Fibroblast of lung (primary cell): ENCODE results near the gene TNKS2. TPM values are rescaled to one million over a fixed set of nuclear protein-coding genes. Genes with fewer than 3 reads are reported as not detected.

Experiments used
- DNase-seq, 2 donors: peaks; one replicate each; pipeline versions ENCODE4 v3.0.0 to v3.0.0-alpha.2; 2010; ENCODE audit warnings: low read depth in 2 of 2
- H2AFZ ChIP-seq: 2 replicates; pipeline ENCODE4 v1.5.1; 2012; ENCODE audit warnings: low read length, control low read depth, inconsistent platforms
- H3K27ac ChIP-seq: 2 replicates; pipeline ENCODE4 v1.5.1; 2011; ENCODE audit warnings: low read length, control low read depth; ENCODE audit not compliant: insufficient read depth
- H3K27me3 ChIP-seq: 2 replicates; pipeline ENCODE4 v1.5.1; 2011; ENCODE audit warnings: mild to moderate bottlenecking, low read length; ENCODE audit not compliant: control insufficient read depth, insufficient read depth
- H3K36me3 ChIP-seq: 2 replicates; pipeline ENCODE4 v1.5.1; 2011; ENCODE audit warnings: low read length; ENCODE audit not compliant: control insufficient read depth, insufficient read depth
- H3K4me1 ChIP-seq: 2 replicates; pipeline ENCODE4 v1.5.1; 2011; ENCODE audit warnings: low read length; ENCODE audit not compliant: control insufficient read depth, insufficient read depth; ENCODE audit errors: extremely low read depth
- H3K4me2 ChIP-seq: 2 replicates; pipeline ENCODE4 v1.5.1; 2011; ENCODE audit warnings: low read length, control low read depth; ENCODE audit not compliant: insufficient read depth; ENCODE audit errors: extremely low read depth
- H3K4me3 ChIP-seq, 4 experiments: fragments of 200-600 bp in 1 of 4; sonication (generic) in 1 of 4; replicated peaks in 1 of 4; 2 replicates each; pipeline ENCODE4 v1.5.1; 2011 to 2016; ENCODE audit warnings: low read length in 4 of 4, low read depth in 3 of 4, mild to moderate bottlenecking in 3 of 4, control low read depth in 2 of 4, inconsistent platforms in 1 of 4, mixed read lengths in 1 of 4; ENCODE audit not compliant: insufficient read depth in 1 of 4; ENCODE audit errors: control extremely low read depth in 1 of 4
- H3K79me2 ChIP-seq: 2 replicates; pipeline ENCODE4 v1.5.1; 2012; ENCODE audit warnings: mild to moderate bottlenecking, low read length, inconsistent platforms; ENCODE audit not compliant: control insufficient read depth, insufficient read depth
- H3K9ac ChIP-seq: 2 replicates; pipeline ENCODE4 v1.5.1; 2011; ENCODE audit warnings: mild to moderate bottlenecking, low read length, control low read depth; ENCODE audit not compliant: insufficient read depth
- H3K9me3 ChIP-seq: 2 replicates; pipeline ENCODE4 v1.5.1; 2012; ENCODE audit warnings: low read depth, low read length; ENCODE audit not compliant: control insufficient read depth, insufficient read depth
- H4K20me1 ChIP-seq: 2 replicates; pipeline ENCODE4 v1.5.1; 2011; ENCODE audit warnings: low read length; ENCODE audit not compliant: control insufficient read depth, insufficient read depth; ENCODE audit errors: extremely low read depth
- EZH2 ChIP-seq: IDR thresholded peaks from 2 replicates; pipeline ENCODE4 v1.5.1; 2012; ENCODE audit warnings: low read length, control low read depth, mild to moderate bottlenecking; ENCODE audit errors: missing control alignments
- polyA plus RNA-seq, 2 donors: library from polyadenylated mRNA; depleted of rRNA in 1 of 2; stranded (reverse) in 1 of 2; unstranded in 1 of 2; fragments of >200 nt; gene quantifications; 2 replicates each; pipeline ENCODE4 v1.2.1, GENCODE V29; 2011 to 2012; ENCODE audit warnings: missing spikeins in 1 of 2
- total RNA-seq: library from RNA; depleted of rRNA; stranded (reverse); fragments of >200 nt; gene quantifications from 2 replicates; pipeline ENCODE4 v1.2.1, GENCODE V29; 2014
- TF ChIP-seq, protein P1 (sequence below), 2 donors: IDR thresholded peaks in 1 of 2; conservative IDR thresholded peaks in 1 of 2; 1 replicate in 1 of 2; 2 replicates in 1 of 2; pipeline ENCODE4 v1.5.1; 2011 to 2012; ENCODE audit warnings: low read length in 2 of 2, control low read depth in 1 of 2, inconsistent platforms in 1 of 2, low read depth in 1 of 2, mild to moderate bottlenecking in 1 of 2

The TNKS2 gene
- total and polyA plus RNA-seq, 2 donors (not counting 1 experiment from before 2014, with no cell fraction given): 44.6 to 61.6 TPM

DNA sequence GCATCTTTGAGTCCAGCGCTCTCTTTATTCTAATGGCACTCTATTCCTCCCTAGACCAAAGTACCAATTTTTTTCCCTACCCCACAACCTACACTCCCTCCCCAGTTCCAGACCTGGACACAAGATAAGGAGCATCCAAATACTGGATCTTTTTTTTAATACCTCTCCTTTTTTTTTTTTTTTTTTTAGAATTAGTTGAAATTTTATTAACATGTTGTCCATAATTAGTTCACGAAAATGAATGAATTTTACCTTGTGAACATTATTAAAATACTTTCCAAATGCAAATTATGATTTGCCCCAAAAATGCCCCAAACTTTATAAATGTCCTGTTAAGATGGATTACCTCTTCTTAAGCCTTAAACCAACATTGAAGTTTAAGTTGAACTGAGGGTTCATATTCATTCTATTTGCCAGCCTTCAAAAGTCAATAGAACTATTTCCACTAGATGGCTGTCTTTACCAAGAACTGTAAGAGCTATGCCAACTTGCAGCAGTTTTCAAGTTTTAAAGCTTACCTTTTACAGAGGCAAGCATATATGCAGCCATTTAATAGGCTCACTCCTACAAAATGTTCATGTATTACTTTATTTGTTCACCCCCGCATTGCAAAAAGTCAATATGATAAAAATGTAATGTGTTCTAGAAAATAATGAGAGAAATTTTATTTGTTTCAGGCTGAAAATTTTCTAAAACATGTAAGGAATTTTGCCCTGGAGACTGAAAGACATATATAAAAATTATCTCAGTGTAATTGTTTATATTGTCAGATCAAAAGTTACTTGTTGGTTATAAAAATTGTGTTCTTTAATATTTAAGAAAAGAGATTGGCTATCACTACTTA is 39.7 kb upstream of the TNKS2 start:
- no peak overlapping the region for H3K27ac ChIP-seq
- H3K27me3 ChIP-seq: no peaks in the 10 kb centered on the region
- no peaks in the 10 kb centered on the region for H3K36me3 ChIP-seq
- no peaks in the 10 kb centered on the region for H3K9me3 ChIP-seq
- peak; percentile 63 to 86 for DNase-seq
- no peak overlapping the region for H3K9ac ChIP-seq
- H2AFZ ChIP-seq: no peak overlapping the region
- no peak overlapping the region for H3K4me2 ChIP-seq
- no peak overlapping the region for H3K4me3 ChIP-seq
- H3K79me2 ChIP-seq: no peaks in the 10 kb centered on the region
- H4K20me1 ChIP-seq: no peaks in the 10 kb centered on the region
- no peaks in the 10 kb centered on the region for H3K4me1 ChIP-seq
- TF ChIP-seq EZH2: no peak
- TF ChIP-seq, protein P1, sequence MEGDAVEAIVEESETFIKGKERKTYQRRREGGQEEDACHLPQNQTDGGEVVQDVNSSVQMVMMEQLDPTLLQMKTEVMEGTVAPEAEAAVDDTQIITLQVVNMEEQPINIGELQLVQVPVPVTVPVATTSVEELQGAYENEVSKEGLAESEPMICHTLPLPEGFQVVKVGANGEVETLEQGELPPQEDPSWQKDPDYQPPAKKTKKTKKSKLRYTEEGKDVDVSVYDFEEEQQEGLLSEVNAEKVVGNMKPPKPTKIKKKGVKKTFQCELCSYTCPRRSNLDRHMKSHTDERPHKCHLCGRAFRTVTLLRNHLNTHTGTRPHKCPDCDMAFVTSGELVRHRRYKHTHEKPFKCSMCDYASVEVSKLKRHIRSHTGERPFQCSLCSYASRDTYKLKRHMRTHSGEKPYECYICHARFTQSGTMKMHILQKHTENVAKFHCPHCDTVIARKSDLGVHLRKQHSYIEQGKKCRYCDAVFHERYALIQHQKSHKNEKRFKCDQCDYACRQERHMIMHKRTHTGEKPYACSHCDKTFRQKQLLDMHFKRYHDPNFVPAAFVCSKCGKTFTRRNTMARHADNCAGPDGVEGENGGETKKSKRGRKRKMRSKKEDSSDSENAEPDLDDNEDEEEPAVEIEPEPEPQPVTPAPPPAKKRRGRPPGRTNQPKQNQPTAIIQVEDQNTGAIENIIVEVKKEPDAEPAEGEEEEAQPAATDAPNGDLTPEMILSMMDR (conservative IDR thresholded peaks at IDR 0.05 in 1 of 2, IDR thresholded peaks at IDR 0.05 in 1 of 2; ENCODE audit: low read depth in 1 of 2, low read length in 2 of 2): peak; percentile 42 to 52

DNA sequence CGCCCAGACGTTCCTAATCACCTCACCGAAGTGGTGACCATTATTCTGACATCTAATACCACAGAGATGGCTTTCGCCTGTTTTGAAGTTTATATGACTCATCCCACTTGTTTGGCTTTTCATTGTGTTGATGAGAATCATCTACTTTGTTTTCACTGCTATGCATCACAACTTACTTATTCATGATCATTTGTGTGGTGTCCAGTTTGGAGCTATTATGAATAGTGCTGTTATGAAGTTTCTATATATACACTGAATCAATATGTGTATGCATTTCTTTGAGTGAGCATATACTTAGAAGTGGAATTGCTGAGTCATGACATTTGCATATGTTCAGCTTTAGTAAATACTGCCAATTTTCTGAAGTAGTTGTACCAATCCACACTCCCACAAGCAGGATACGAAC is 38.6 kb upstream of the TNKS2 start:
- Histone ChIP-seq H3K4me3 (no peak overlapping the region), H3K4me2 (no peak overlapping the region), H3K27ac (no peak overlapping the region), H3K4me1 (no peaks in the 10 kb centered on the region), H4K20me1 (no peaks in the 10 kb centered on the region), H3K36me3 (no peaks in the 10 kb centered on the region), H3K79me2 (no peaks in the 10 kb centered on the region), H3K9ac (no peak overlapping the region), H3K27me3 (no peaks in the 10 kb centered on the region), H3K9me3 (no peaks in the 10 kb centered on the region), H2AFZ (no peak overlapping the region)
- DNase-seq: peak; percentile 31 to 52
- no peak for TF ChIP-seq EZH2
- TF ChIP-seq, protein P1 (conservative IDR thresholded peaks at IDR 0.05 in 1 of 2, IDR thresholded peaks at IDR 0.05 in 1 of 2; ENCODE audit: low read depth in 1 of 2, low read length in 2 of 2): no peak

DNA sequence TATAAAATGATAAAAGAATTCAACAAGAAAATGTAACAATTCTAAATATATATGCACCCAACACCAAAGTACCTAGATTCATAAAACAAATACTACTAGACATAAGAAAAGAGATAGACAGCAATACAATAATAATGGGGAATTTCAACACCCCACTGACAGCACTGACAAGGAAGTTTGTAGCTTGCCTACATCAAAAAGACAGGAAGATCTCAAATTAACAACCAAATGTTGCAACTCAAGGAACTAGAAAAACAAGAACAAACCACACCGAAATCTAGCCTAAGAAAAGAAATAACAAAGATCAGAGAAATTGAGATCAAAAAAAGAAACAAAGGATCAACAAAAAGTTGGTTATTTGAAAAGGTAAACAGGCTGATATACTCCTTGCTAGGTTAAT is 36.5 kb upstream of the TNKS2 start:
- H3K27ac ChIP-seq: no peak overlapping the region
- no peaks in the 10 kb centered on the region for H4K20me1 ChIP-seq
- H3K9ac ChIP-seq: no peak overlapping the region
- no peak for TF ChIP-seq EZH2
- TF ChIP-seq, protein P1 (conservative IDR thresholded peaks at IDR 0.05 in 1 of 2, IDR thresholded peaks at IDR 0.05 in 1 of 2; ENCODE audit: low read depth in 1 of 2, low read length in 2 of 2): no peak
- H2AFZ ChIP-seq: no peak overlapping the region
- H3K4me1 ChIP-seq: no peaks in the 10 kb centered on the region
- H3K27me3 ChIP-seq: no peaks in the 10 kb centered on the region
- H3K9me3 ChIP-seq: no peaks in the 10 kb centered on the region
- H3K36me3 ChIP-seq: no peaks in the 10 kb centered on the region
- DNase-seq: no peak
- no peak overlapping the region for H3K4me3 ChIP-seq
- no peak overlapping the region for H3K4me2 ChIP-seq
- no peaks in the 10 kb centered on the region for H3K79me2 ChIP-seq
